Myometrial cell (primary cell): ENCODE data around the gene FMNL3. TPM values are rescaled to one million over a fixed set of nuclear protein-coding genes. Genes with fewer than 3 reads are reported as not detected.

Experiments used
- total RNA-seq: library from RNA; depleted of rRNA; stranded (reverse); fragments of >200 nt; gene quantifications from 2 replicates; pipeline ENCODE4 v1.2.3, GENCODE V29; 2015

FMNL3 gene, protein sequence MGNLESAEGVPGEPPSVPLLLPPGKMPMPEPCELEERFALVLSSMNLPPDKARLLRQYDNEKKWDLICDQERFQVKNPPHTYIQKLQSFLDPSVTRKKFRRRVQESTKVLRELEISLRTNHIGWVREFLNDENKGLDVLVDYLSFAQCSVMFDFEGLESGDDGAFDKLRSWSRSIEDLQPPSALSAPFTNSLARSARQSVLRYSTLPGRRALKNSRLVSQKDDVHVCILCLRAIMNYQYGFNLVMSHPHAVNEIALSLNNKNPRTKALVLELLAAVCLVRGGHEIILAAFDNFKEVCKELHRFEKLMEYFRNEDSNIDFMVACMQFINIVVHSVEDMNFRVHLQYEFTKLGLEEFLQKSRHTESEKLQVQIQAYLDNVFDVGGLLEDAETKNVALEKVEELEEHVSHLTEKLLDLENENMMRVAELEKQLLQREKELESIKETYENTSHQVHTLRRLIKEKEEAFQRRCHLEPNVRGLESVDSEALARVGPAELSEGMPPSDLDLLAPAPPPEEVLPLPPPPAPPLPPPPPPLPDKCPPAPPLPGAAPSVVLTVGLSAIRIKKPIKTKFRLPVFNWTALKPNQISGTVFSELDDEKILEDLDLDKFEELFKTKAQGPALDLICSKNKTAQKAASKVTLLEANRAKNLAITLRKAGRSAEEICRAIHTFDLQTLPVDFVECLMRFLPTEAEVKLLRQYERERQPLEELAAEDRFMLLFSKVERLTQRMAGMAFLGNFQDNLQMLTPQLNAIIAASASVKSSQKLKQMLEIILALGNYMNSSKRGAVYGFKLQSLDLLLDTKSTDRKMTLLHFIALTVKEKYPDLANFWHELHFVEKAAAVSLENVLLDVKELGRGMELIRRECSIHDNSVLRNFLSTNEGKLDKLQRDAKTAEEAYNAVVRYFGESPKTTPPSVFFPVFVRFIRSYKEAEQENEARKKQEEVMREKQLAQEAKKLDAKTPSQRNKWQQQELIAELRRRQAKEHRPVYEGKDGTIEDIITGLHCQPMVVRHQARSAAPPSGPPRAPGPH
- 18.2 and 18.3 TPM in 2 replicates for total RNA-seq

DNA sequence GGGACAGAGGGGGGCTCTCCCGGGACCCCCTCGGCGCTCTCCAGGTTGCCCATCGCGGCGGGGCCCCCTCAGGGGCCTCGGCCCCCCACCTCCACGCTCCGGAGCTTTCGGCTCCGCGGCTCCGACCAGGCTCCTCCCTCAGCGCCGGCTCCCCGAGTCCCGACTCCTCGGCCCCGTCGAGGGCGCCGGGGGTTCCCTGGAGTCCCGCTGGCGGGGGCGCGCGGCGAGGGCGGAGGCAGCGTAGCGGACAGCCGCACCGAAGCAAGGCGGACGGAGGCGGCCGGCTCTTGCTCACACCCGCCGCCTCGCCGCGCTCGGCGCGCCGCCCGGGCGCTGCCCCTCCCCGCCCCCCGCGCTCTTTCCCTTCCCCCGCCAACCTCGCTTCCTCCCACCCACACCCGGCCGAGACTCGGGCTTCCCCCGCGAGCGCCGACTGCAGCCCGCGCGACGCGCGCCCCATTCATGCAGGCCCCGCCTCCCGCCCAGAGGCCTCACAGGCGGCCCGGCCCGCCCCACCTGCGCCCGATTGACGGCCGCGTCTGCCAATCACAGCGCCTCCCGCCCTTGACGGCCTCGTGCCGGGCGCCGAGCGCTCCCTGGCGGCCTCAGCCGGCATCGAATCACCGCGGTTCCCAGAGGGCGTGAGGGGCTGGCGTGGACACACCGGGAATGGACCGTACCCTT is at the start of gene FMNL3:
Gene FMNL3, minus strand, starts transcription at position 278 of the 684 bp plus-strand sequence. Its CDS starts 225 bp downstream, at position 53.

DNA sequence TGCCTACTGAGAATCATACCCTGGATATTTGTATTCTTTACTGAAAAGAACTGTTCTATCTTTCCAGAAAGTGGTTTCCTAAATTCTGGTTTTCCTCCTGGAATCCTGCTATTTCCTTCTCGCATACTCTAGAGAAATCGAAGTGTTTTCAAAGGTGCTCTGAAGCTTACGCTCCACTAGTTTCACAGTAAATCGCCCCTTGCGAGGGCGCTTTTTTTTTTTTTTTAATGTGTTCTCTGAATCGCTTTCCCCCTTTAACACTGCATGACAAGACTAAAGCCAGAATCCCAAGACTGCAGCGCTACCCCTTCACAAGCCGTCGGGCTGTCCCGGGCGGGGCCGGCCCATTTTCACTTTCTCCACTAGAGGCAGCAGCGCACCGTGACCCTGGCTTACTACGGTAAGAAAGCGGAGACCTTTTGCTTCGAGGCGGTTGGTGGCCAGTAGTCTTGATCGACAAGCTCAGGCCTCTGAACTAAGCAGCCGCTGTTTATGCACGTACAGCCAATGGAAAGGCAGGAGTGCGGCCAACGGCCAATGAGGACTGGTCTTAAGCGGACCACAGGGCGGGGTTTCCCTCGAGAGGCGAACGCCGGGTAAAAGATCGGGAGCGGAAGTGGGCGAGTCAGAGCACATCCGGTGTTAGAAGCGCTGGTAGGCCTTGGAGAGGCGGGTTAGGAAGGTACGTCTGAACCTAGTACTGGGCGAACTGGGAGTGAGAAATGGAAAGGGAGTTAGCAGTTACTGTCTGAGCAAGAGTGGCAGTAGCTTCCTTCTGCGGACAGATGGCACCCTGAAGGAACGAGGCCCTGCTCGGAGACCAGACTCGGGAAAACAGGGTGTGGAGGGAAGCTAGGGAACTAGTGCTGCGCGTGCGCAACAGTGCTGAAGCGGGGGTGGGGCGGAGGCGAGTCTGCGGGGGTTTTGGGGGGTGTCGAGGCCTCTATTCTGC is 34.0 kb upstream of the FMNL3 start, which contains the start of gene TMBIM6:
Gene TMBIM6, plus strand, starts transcription at position 628 of the 952 bp plus-strand sequence. CDS start 10,937 bp downstream, outside the sequence.

DNA sequence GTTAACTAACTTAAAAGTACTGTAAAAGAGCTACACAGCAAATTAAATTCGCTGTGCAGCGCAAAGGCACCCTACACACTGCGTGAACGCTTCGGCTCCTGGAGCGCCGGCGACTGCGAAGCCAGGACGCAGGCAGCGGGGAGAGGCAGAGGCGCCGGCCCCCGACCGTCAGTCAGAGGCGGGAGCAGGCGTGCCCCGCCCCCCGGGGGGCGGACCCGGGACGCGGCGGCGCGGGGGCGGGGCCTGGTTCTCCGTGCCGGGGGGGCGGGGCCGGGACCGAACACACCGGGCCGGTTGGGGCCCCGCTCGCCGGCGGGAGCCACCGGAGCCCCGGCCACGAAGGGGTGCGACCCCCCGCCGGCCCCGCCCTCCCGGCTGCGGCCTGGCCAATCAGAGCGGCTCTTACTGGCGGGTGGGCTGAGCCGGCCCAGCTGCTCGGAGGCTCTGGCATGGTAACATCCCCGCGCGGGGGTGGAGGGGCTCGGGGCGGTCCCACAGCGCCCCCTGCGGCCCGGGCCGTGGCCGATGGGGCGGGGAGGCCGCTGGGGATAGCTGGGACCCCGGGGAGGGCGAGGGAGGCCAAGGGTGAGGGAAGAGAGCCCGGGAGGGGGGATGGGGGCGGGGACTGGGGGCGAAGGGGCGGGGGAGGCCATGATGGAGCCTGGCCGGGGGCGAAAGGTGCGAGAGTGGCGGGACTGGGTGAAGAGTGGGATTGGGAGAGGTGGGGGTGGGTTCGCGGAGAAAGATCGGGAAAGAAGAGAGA is 83.9 kb downstream of the FMNL3 start, which contains the start of gene PRPF40B:
Gene PRPF40B, plus strand, starts transcription at position 420 of the 763 bp plus-strand sequence. Its CDS starts 30 bp downstream, at position 450.

DNA sequence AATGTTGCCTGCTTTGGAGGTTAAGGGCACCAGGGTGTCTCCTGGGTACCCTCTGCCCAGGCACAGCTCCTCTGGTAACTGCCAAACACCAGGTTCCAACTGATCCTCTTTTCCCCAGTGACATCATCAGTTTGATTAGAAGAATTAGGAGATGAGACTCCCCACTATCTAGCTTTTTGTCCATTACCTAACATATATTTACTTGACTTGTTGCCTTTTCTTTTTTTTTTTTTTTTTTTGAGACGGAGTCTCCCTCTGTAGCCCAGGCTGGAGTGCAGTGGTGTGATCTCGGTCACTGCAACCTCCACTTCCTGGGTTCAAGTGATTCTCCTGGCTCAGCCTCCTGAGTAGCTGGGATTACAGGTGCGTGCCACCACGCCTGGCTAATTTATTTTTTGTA is 101.7 kb downstream of the FMNL3 start, which contains the start of gene FAM186B:
Gene FAM186B, minus strand, starts transcription at position 101 of the 400 bp plus-strand sequence. CDS start 162 bp downstream, outside the sequence.

Other genes starting within 250 kb of the FMNL3 start
- 0.29 and 0.35 TPM in 2 replicates for gene KCNH3, start 168.4 kb downstream of the FMNL3 start, total RNA-seq
- gene MCRS1, start 139.3 kb downstream of the FMNL3 start, total RNA-seq: 67.2 and 91.1 TPM in 2 replicates
- gene FAM186B, start 101.8 kb downstream of the FMNL3 start, total RNA-seq: not detected in 2 replicates
- 6.9 and 10.8 TPM in 2 replicates for gene PRPF40B, start 83.8 kb downstream of the FMNL3 start, total RNA-seq
- gene TMBIM6, start 34.2 kb upstream of the FMNL3 start, total RNA-seq: 530 and 567 TPM in 2 replicates
- 22.3 and 25.9 TPM in 2 replicates for gene NCKAP5L, start 121.0 kb upstream of the FMNL3 start, total RNA-seq
- gene BCDIN3D, start 135.7 kb upstream of the FMNL3 start, total RNA-seq: 2.0 and 2.5 TPM in 2 replicates
- gene FAIM2, start 196.5 kb upstream of the FMNL3 start, total RNA-seq: 0.29 and 0.71 TPM in 2 replicates
- not detected in 2 replicates for gene AQP2, start 243.3 kb upstream of the FMNL3 start, total RNA-seq